ENCODE results near the gene PPP1R13B.

- TF ChIP-seq, protein P1, sequence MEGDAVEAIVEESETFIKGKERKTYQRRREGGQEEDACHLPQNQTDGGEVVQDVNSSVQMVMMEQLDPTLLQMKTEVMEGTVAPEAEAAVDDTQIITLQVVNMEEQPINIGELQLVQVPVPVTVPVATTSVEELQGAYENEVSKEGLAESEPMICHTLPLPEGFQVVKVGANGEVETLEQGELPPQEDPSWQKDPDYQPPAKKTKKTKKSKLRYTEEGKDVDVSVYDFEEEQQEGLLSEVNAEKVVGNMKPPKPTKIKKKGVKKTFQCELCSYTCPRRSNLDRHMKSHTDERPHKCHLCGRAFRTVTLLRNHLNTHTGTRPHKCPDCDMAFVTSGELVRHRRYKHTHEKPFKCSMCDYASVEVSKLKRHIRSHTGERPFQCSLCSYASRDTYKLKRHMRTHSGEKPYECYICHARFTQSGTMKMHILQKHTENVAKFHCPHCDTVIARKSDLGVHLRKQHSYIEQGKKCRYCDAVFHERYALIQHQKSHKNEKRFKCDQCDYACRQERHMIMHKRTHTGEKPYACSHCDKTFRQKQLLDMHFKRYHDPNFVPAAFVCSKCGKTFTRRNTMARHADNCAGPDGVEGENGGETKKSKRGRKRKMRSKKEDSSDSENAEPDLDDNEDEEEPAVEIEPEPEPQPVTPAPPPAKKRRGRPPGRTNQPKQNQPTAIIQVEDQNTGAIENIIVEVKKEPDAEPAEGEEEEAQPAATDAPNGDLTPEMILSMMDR (IDR thresholded peaks at IDR 0.05; ENCODE audit: low read depth, low read length): no peak
- no peak for TF ChIP-seq MYC (IDR thresholded peaks at IDR 0.05; ENCODE audit: low read depth, low read length)
- TF ChIP-seq POLR2A (IDR thresholded peaks at IDR 0.05; ENCODE audit: extremely low read depth, insufficient read length): no peak
- TF ChIP-seq, protein P2, sequence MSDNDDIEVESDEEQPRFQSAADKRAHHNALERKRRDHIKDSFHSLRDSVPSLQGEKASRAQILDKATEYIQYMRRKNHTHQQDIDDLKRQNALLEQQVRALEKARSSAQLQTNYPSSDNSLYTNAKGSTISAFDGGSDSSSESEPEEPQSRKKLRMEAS (IDR thresholded peaks at IDR 0.05; ENCODE audit: low read depth, low read length): no peak
These were observed 139.8 kb downstream of the PPP1R13B start for GRCh38 chr14:103707329-103708263.

Data from NB4 (cell line).